Measurements from ENCODE around the gene METTL26.

Gene METTL26

DNA sequence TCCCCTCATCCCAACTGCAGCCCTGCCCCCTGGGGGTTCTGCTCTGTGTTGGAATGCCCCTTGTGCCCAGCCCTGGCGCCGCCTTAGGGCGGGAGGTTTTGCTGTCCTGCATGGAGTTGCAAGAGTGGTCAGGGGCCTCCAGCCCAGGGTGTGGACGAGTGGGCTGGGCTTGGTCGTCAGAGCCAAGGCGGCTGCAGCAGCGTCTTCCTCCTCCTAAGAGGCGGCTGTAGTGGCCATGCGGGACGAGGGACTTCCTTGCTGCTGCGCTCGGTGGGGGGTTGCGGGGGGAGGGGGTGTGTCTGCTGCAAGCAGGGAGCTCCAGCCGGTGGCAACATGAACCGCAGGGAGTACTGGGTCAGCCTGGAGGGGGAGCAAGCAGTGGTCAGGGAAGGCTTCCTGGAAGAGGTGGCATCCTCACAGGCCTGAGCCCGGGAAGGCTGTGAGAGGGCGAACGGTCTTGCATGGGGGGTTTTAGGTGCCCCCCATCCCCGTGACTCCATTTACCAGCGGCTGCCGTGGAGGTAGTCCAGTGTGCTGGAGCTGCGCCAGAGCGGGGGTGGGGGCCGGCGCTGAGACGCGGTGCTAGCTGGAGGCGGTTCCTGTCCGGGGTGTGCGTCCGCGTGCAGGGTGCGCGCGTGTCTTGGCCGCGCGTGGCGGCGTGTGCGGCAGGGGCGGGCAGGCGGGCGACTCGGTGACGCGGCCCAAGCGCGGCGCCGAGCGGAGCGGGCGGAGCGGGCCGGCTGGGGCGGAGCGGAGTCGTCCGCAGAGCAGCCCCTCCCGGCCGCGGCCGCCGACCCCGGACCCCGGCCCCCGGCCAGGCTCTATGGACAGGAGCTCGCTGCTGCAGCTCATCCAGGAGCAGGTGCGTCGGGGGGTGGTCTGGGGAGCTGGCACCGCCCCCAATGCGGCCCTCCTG lies 39.1 kb upstream of the METTL26 start, which contains the start of gene RHBDL1:
Gene RHBDL1, plus strand, starts transcription at position 704 of the 916 bp plus-strand sequence. Its CDS starts 120 bp downstream, at position 824.
- no peak for DNase-seq

DNA sequence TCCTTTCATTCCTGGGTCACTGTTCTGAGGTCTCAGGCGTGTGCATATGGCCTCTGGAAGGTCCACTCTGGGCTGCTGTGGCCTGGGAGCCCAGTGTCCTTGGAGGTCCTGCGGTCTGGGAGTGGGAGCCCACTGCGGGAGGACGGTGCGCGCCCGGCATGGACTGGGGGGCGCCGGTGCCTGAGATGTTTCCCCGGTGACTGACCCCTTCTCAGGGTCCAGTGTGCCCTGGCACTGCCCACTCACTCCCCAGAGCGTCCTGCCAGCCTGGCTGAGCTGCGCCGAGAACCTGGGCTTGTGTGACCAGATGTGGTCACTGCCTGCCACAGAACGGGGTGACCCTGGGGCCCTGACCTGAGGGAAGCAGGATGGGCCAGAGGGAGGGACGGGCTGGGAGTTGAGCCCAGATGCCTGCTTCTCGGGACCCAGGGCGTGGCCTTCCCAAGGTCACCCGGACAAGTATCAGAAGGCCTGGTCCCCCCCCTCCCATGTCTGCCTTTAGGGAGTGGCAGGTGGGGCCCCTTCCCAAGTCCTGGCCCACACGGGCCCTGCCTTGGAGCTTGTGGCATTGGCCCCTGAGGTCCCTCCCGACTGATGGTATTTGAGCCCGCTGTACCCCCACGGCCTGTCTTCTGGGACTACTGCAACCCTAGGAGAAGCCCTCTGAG lies 38.2 kb upstream of the METTL26 start:
- no peak for DNase-seq

DNA sequence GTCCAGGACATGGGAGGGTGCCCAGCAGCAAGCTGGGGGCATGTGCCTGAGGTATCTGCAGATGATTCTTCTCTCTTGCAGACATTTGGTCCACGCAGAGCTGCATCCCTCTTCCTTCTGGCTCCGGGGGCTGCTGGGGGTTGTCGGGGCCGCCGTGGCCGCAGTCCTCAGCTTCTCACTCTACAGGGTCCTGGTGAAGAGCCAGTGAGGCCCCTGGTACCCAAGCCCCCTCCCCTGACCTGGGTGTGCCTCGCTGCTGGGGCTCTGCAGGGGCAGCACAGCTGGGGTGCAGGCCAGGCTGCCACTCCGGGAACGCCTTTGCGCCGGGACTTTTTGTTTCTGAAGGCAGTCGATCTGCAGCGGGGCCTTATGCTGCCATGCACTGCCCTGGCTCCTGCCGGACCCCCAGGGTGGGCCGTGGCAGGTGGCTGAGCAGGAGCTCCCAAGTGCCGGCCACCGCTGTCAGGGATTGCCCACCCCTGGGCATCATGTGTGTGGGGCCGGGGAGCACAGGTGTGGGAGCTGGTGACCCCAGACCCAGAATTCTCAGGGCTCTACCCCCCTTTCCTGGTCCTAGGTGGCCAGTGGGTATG lies 37.4 kb upstream of the METTL26 start:
- no peak for DNase-seq

DNA sequence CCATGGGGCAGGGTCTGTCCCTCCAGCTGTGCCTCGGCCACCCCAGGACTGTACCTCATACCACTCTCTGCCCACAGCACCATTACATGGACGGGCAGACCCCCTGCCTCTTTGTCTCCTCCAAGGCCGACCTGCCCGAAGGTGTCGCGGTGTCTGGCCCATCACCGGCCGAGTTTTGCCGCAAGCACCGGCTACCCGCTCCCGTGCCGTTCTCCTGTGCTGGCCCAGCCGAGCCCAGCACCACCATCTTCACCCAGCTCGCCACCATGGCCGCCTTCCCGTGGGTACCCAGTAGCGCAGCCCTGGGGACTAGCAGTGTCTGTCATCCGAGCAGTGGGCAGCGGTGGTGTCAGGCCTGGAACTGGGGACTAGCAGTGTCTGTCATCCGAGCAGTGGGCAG lies 36.7 kb upstream of the METTL26 start:
- DNase-seq = no peak

DNA sequence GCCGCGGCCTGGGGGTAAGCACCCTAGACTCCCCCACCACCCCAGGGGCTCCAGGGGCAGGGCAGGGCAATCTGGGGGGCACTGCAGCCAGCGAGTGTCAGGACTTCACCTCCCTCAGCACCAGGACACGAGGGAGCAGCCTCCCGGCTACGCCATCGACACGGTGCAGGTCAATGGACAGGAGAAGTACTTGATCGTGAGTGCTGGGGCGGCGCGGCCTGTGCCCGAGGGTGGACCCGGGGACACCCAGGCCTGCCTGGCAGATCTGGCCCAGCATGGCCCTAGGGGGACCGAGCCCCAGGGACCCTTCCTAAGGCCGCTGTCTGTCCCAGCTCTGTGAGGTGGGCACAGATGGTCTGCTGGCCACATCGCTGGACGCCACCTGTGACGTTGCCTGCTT lies 36.3 kb upstream of the METTL26 start:
- DNase-seq = no peak

DNA sequence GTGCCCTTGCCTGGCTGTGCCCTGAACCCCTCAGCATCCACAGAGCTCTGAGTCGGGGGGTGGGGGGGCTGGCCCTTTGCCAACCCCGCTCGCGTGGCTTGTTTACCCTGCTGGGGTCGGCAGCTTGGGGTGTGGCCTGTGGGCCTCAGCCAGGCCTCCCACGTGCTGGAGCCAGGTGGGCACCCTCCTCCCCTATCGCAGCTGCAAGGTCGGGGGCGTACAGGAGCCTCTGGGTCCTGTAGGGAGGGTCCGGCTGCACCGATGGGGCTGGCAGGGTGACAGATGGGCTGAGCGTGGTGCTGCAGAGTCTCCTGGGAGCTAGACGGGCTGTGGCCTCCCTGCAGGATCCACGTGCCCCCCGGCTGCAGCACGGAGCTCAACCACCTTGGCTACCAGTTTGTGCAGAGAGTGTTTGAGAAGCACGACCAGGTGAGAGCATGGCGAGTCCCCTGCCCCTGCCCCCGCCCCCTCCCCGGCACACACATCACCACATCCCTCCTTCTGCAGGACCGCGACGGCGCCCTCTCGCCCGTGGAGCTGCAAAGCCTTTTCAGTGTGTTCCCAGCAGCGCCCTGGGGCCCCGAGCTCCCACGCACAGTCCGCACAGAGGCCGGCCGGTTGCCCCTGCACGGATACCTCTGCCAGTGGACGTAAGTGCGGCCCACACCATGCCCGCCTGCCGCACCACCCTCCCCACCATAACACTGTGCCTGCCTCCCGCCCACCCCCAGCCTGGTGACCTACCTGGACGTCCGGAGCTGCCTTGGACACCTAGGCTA lies 35.4 kb upstream of the METTL26 start:
- DNase-seq = no peak

DNA sequence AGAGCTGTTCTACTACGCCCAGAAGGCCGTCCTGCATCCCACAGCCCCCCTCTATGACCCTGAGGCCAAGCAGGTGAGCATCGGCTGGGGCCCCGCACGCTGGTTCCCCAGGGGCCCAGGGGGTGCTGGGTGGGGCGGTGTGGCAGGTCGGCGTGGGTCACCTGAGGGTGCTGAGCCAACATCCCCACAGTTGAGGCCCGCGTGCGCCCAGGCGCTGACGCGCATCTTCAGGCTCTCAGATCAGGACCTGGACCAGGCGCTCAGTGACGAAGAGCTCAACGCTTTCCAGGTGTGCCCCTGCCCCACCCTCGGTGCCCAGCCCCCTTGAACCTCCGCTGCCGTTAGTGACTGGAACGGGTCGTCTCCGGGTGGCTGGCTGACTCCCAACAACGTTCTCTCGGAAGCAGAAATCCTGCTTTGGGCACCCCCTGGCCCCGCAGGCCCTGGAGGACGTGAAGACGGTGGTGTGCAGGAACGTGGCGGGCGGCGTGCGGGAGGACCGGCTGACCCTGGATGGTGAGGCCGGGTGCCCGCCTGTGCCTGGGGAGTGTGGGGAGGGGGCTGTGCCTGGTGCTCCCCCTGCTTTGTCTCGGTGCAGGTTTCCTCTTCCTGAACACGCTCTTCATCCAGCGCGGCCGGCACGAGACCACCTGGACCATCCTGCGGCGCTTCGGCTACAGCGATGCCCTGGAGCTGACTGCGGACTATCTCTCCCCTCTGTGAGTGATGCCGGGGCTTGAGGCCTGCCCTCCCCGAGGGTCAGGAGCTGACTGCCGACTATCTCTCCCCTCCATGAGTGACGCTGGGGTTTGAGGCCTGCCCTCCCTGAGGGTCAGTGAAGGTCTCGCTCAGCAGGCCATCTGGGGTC lies 34.6 kb upstream of the METTL26 start:
- DNase-seq = no peak

DNA sequence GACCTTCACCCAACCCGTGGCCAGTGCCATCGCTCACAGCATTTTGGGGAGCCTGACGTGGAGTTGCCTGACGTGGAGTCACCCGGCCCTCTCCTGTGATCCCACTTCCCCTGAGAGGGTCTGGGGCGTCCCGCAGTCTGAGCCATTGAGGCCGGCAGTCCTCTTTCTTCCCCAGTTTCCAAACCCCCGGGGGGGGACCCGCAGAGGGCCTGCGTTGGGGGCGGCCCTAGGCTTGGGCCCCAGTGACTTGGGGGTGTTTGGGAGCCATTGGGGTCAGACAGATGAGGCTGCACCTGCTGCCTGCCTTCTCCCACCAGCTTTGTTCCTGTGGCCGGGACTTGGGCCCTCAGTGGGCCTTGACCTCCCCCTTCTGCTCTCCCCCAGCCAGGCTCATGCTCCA lies 33.6 kb upstream of the METTL26 start:
- DNase-seq = no peak

DNA sequence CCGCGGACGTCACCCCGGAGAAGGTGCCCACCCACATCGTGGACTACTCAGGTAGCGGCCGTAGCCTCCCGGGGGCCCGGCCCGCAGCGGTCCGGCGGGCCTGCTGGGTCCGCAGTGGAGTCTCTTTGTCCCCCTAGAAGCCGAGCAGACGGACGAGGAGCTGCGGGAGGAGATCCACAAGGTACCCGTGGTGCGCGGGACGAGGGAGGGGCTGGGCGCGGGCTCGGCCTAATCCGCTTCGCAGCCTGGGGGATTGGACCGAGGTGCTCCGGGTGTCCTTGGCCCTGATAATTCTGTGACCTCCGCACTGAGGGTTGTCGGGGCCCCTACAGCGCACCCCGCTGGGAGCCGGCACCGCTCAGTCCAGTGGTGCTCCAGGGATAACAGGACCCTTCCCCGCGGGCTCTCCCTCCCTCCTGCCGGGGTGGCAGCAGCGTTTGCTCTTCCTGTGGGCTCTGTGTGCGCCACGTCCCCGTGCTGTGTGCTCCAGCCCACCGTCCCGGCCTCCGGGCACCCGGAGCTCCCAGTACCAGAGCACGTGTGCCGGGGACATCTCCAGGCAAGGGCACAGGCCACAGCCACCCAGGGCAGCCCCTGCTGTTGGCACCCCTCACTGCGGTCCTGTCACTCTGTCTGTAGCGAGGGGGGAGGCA lies 32.5 kb upstream of the METTL26 start:
- no peak for DNase-seq

DNA sequence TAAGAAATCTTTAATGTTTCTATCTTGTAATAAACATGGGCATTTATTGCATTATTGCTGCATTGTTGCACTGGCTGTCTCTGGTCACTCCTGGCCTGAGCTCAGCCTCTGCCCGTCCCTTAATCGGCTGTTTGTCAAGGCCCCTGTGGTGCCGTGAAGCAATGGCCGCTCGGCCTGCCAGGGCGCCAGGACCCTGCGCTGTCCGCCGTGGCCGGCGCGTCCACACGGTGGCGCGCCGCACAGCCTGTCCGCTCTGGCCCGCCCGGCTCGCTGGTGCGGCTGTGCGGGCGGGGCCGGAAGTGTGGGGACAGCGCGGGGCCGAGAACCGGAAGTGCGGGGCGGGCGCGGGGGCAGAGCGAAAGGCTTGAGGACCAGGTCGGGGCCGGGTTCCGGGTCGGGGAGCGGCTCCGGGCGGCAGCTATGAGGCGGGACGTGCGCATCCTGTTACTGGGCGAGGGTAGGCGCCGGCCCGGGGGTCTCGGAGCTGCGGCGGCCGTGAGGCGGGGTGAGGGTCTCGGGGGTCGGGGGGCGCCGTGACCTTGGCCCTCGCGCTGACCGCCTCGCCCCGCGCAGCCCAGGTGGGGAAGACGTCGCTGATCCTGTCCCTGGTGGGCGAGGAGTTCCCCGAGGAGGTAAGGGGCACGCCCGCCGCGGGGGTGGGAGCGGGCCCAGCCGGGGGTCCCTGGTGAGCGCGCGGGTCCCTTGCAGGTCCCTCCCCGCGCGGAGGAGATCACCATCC lies 31.8 kb upstream of the METTL26 start, which contains the start of gene RHOT2:
Gene RHOT2, plus strand, starts transcription at position 353 of the 739 bp plus-strand sequence. Its CDS starts 68 bp downstream, at position 421.
- peak; percentile 95 for DNase-seq

DNA sequence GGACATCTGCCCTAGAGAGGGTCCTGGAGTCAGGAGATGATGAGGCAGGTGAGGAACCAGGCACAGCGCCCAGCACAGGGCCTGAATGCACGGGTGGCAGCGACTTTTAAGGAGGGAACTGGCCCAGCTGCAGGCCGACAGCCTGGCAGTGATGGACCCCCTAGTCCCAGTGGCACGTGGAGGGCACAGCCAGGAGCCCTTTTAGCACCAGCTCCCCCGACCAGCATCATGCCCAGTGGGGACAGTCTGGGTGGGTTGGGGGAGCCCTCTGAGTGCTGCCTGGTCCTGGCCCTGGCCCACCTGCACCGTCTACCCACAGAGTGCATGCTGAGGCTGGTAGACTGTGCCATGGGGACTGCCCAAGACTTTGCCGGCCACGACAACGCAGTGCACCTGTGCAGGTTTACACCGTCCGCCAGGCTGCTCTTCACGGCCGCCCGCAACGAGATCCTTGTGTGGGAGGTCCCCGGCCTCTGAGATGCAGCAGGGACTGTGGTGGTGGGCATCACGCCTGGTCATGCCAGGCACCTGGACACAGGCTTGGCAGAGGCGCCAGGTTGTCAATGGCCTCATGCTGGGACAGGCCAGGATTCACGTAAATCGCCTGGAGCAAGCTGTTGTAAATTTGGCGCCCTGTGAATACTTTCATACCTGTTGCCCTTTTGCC lies 31.1 kb upstream of the METTL26 start:
- no peak for DNase-seq

DNA sequence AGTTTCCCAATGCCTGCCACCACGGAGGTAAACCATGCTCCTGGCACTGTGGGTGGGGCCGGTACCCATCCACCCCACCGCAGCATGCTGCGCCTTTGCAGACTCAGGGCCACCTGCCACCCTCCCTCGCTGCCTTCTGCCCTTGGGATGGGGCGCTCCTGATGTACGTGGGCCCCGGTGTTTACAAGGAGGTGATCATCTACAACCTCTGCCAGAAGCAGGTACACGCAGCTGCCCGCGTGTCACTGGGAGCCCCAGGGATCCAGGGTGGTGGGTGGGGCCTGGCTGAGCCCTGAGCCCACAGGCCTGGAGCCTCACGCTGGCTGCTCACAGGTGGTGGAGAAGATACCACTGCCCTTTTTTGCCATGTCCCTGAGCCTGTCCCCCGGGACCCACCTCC lies 30.5 kb upstream of the METTL26 start:
- DNase-seq = no peak

DNA sequence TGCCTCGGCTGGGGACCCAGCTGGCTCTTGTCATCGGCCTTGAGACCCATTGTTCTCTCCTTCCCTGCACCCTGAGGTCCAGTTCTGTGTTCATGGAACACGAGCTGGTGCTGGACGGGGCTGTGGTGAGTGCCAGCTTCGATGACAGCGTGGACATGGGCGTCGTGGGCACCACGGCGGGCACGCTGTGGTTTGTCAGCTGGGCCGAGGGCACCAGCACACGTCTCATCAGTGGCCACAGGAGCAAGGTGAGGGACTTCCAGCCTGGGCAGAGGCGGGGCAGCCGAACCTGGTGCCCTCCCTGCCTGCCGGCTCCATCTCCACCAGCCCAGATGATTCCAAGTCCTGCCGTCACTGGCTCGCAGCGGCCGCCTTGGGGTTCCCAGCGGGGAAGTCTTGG lies 26.5 kb upstream of the METTL26 start:
- DNase-seq = no peak

DNA sequence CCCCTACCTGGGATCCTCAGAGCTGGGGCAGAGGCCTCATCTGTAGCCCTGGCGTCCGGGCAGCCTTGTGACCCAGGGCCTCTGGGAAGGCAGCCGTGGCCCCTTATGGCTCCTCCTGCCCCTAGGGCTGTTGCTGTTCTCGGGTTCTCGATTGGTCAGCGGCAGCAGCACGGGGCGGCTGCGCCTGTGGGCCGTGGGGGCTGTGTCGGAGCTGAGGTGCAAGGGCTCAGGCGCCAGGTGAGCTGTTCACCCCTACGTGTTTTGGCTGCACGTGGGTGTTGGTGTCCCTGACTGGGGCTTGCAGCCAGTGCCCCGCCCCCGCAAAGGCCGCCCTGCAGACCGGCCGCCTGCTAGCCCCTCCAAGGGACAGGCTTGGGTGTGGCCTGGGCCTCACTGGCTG lies 26.0 kb upstream of the METTL26 start:
- no peak for DNase-seq

DNA sequence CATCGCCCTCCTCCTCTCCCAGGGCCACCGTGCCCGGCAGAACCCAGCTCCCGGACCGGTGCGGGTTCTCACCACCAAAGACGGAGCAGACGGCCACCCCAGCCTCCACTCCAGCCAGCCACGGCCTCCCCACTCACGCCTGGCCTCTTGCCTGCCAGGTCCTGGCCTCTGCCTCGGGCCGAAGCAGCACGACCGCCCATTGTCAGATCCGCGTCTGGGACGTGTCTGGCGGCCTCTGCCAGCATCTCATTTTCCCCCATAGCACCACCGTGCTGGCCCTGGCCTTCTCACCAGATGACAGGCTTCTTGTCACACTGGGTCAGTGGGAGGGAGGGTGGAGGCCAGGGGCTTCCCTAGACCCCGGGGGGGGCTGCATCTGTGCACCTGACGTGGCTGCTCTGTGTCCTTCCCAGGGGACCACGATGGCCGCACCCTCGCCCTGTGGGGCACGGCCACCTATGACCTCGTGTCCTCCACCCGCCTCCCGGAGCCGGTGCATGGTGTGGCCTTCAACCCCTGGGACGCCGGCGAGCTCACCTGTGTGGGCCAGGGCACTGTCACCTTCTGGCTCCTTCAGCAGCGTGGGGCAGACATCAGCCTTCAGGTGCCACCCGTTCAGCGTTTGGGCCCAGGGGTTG lies 25.2 kb upstream of the METTL26 start:
- DNase-seq = no peak

DNA sequence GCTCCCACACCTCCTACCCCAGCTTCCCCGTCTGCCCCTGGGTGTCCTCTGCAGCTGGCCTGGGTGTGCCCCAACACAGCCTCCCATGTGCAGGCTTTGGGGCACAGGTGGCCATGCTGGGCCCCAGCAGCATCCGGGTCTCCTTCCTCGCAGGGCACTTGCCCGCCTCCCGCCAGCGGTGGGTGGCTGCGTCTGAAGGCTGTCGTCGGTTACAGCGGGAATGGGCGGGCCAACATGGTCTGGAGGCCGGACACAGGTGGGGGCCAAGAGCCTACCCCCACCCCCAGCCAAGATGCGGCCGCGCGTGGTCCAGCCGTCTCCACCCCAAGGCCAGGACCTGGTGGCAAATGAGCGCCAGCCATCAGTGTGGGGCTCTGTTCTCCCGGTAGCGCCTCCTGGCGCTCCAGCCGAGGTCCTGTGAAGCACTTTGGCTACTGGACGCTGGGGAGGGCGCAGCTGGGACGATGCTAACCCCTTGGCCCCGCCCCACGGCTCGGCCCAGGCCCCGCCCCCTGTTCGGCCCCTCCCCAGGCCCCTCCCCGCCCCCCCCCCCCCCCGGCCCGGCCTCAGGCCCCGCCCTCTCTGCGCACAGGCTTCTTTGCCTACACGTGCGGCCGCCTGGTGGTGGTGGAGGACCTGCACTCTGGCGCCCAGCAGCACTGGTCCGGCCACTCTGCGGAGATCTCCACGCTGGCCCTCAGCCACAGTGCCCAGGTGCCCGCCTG lies 24.5 kb upstream of the METTL26 start:
- DNase-seq = peak; percentile 87

DNA sequence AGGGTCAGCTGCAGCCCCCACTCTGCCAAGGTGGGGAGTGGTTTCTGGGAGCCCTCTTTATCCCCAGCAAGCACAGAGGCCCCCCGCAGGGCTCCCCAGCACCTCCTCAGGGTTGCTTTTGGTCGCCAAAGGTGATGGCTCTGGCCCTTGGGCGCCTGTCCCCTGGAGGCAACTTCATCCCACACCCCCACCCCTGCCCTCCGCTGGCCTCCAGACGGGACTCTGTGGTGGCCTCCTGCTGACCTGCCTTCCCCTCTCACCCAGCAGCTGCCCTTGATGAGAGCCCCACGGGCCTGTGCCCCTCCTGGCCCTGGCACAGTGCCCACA lies 24.0 kb upstream of the METTL26 start:
- DNase-seq = no peak

DNA sequence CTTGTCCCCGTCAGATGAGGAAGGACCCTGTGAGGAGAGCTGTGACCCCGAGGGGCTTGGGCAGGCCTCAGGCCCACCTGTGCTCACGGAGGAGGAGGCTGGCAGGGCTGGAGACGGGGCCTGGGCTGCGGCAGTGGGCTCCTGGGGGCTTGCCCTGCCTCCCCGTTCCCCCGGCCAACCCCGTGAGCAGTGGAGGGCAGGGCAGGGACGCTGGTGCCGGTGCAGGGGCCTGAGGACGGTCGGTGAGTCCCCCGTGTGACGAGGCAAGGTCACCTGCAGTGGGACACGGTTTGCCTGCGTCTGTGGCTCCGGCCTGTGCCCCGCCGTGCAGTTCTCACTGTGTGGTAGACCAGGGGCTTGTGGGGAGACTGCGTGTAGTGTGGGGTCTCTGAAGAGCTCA lies 23.5 kb upstream of the METTL26 start:
- no peak for DNase-seq

All from right forelimb (tissue), 1 donor.